C4-2B (cell line): ENCODE data around the gene CD58.

ENCODE experiments used
- H3K27ac ChIP-seq: fragments of 450-650 bp; 2 replicates; pipeline ENCODE4 v1.5.1; 2017
- ZFX ChIP-seq: fragments of 450-650 bp; IDR thresholded peaks from 2 replicates; pipeline ENCODE4 v1.6.1; 2017
- TF ChIP-seq, protein P1 (sequence below): fragments of 450-650 bp; conservative IDR thresholded peaks from 2 replicates; pipeline ENCODE4 v1.5.1; 2017; ENCODE audit warnings: mild to moderate bottlenecking

The CD58 gene

GRCh38 chr1:116574581-116575291 is 3.9 kb upstream of the CD58 start:
- no peak overlapping the region for H3K27ac ChIP-seq
- TF ChIP-seq, protein P1, sequence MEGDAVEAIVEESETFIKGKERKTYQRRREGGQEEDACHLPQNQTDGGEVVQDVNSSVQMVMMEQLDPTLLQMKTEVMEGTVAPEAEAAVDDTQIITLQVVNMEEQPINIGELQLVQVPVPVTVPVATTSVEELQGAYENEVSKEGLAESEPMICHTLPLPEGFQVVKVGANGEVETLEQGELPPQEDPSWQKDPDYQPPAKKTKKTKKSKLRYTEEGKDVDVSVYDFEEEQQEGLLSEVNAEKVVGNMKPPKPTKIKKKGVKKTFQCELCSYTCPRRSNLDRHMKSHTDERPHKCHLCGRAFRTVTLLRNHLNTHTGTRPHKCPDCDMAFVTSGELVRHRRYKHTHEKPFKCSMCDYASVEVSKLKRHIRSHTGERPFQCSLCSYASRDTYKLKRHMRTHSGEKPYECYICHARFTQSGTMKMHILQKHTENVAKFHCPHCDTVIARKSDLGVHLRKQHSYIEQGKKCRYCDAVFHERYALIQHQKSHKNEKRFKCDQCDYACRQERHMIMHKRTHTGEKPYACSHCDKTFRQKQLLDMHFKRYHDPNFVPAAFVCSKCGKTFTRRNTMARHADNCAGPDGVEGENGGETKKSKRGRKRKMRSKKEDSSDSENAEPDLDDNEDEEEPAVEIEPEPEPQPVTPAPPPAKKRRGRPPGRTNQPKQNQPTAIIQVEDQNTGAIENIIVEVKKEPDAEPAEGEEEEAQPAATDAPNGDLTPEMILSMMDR, result peak; percentile 94
- no peak for TF ChIP-seq ZFX

GRCh38 chr1:116573431-116574095 is 2.7 kb upstream of the CD58 start:
- no peak overlapping the region for H3K27ac ChIP-seq
- TF ChIP-seq, protein P1, result no peak

GRCh38 chr1:116572771-116573430 is 2.1 kb upstream of the CD58 start:
- H3K27ac ChIP-seq, result no peak overlapping the region
- TF ChIP-seq, protein P1, result no peak
- no peak for TF ChIP-seq ZFX

- no peak overlapping the region for H3K27ac ChIP-seq
- no peak for TF ChIP-seq ZFX
- TF ChIP-seq, protein P1, result no peak
These were observed 1.3 kb upstream of the CD58 start for GRCh38 chr1:116572099-116572498.

DNA sequence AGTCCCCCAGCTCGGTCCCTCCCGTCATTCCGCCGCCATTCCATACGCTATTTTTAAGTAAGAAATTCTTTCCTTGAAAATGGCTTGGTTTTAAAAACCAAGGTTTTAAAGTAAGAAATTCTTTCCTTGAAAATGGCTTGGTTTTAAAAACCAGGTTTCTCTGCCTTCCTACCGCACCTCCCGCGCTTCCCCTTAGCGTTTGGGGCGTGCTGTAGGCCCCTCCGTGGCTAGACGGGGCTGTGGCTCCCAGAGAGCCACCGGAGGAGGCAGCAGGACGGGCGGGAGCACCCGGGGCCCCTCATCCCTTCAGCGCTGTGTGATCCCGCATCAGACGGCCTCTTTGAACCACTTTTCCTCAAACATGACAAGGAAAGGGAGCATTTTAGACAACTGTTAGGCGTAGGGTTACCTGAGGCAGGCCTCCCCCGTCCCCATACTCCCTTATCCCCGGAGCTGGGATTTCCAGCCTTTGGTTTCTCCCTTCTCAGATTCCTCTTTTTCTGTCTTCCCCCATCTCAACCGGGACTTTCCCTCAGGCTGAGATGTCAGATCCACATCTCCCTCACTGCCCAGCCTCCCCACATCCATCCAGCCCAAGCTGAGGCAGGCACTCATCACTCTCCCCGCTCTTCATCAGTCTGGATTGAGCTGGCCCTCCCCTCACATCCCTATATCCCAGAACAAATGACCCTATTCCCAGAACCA is 541 bp upstream of the CD58 start:
- peak overlapping the region; percentile 69 for H3K27ac ChIP-seq

GRCh38 chr1:116569776-116570357 is 959 bp downstream of the CD58 start:
- peak overlapping the region; percentile 69; the same call in 1 of the 2 replicates for H3K27ac ChIP-seq
- TF ChIP-seq, protein P1, result no peak
- TF ChIP-seq ZFX, result no peak

More for the DNA sequence above, 541 bp upstream of the CD58 start:
- no peak for TF ChIP-seq ZFX
- TF ChIP-seq, protein P1, result no peak

DNA sequence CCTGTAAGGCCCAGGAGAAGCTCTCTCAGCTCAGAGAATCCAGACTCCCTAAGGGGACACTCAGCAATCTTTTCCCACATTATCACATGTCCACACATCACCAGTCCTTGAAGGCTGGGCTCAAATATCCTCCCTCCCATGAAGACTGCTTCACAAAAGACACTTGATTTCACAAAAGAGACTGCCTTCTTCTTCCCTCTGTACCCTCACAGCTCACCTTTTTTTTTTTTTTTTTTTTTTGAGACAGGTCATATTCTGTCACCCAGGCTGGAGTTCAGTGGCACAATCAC is 1.5 kb downstream of the CD58 start:
- no peak overlapping the region for H3K27ac ChIP-seq
- TF ChIP-seq ZFX, result no peak
- TF ChIP-seq, protein P1, result no peak
